HG03103 (cell line): ENCODE results near the gene HSP90AA1.
"Not testable (repeated sequence)": the region's sequence is repeated elsewhere in the genome, so short reads cannot be mapped to it uniquely, and the experiment has no call there.

Source experiments
- ATAC-seq: cut with Tn5 transposase; IDR thresholded peaks from one replicate; pipeline ENCODE4 v1.9.1; 2021; ENCODE audit warnings: low read depth; ENCODE audit not compliant: unreplicated experiment

The HSP90AA1 gene

GRCh38 chr14:102086972-102087761 is at the start of gene HSP90AA1:
HSP90AA1 (minus strand) TSS chr14:102087044; CDS start chr14:102086378, 666 bp downstream.
- ATAC-seq, result peak; percentile 55

DNA sequence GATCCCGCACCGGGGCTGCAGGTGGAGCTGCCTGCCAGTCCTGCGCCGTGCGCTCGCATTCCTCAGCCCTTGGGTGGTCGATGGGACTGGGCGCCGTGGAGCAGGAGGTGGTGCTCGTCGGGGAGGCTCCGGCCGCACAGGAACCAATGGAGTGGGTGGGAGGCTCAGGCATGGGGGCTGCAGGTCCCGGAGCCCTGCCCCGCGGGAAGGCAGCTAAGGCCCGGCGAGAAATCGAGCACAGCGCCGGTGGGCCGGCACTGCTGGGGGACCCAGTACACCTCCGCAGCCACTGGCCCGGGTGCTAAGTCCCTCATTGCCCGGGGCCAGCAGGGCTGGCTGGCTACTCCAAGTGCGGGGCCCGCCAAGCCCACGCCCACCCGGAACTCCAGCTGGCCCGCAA is 48.6 kb upstream of the HSP90AA1 start:
- not testable (repeated sequence) for ATAC-seq

- ATAC-seq, result not testable (repeated sequence)
Measured at GRCh38 chr14:102134719-102135118, 47.9 kb upstream of the HSP90AA1 start.

- not testable (repeated sequence) for ATAC-seq
Measured at GRCh38 chr14:102134021-102134420, 47.2 kb upstream of the HSP90AA1 start.

DNA sequence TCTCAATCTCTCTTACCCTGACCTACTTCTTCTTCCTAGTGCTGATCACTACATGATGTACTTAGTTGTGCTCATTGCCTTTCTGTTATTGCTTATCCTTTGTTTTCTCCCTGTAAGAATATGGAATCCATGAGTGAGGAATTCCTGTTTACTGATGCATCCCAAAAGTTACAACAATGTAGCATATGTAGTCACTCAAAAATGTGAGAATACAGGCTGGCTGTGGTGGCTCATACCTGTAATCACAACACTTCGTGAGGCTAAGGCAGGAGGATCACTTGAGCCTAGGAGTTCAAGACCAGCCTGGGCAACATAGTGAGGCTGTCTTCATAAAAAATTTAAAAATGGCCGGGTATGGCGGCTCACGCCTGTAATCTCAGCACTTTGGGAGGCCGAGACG is 44.9 kb upstream of the HSP90AA1 start:
- no peak for ATAC-seq

GRCh38 chr14:102126807-102127455 is 40.1 kb upstream of the HSP90AA1 start:
- ATAC-seq, result no peak

- no peak for ATAC-seq
Measured at GRCh38 chr14:102125546-102125945, 38.7 kb upstream of the HSP90AA1 start.

GRCh38 chr14:102124419-102124818 is 37.6 kb upstream of the HSP90AA1 start:
- no peak for ATAC-seq

DNA sequence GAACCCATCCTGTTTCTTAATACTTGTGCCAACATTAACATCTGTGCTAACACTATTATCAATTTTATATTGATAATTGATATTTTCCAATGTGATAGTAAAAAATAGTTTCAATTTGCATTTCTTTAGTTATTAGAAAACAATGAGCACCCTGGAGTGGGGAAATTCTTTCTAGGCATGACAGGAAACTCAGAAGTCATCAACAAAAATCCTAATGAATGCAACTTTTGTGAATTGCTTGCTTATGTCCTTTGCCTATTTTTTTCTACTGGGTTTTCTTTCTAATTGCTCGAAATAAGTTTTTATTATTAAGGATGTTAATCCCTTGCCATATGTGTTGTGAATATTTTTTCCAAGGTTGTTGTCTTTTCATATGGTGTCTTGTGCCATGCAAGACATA is 34.7 kb upstream of the HSP90AA1 start:
- no peak for ATAC-seq

DNA sequence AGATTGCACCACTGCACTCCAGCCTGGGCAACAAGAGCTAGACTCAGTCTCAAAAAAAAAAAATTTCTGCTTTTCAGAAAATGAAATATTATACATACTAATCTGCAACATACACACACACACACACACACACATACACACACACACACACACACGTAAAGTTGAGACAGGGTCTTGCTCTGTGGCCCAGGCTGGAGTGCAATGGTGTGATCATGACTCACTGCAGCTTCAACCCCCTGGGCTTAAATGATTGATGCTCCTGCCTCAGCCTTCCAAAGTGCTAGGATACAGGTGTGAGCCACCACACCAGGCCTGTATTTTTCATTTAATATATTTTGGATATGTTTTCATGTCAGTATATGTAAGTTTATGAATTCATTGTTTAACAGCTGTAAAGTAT is 34.0 kb upstream of the HSP90AA1 start:
- ATAC-seq, result no peak

- ATAC-seq, result no peak
Measured at GRCh38 chr14:102117852-102118251, 31.0 kb upstream of the HSP90AA1 start.

DNA sequence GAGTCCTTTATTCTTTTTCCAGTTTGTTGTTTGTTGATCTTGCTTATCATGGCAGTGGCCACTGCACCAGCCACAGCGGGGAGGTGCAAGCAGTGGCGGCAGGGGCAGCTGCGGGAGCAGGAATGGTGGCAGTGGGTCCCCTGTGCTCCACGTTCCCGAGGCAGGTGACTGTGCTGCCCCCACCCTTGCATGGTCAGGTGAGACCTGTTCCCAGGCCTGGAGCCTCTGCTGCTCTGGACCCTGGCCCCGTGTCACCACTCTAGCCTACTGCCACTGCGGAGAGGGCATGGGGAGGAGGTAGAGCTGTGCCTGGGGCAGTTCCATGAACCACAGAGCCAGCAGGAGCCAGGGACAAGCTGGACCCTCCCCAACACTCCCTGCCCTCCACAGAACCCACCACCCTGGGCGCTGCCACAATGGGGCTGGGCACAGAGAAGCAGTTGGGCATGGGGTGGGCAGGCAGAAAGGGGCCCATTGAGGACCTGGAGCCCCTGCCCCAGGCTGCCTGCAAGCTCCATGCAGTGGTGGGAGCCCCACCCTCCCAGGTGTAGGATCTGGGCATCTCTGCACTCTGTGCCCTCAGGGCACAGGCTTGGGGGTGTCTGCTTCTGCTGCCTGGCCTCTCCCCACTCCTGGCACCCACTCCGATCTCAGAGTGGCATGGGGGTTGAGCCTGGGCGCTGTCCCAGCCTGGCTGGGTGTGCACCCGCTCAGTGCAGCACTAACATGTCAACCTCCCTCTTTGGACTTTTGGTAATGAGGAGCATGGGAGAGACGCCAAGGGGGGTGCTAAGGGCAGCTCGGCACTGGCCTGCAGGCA is 29.7 kb upstream of the HSP90AA1 start:
- ATAC-seq, result no peak

DNA sequence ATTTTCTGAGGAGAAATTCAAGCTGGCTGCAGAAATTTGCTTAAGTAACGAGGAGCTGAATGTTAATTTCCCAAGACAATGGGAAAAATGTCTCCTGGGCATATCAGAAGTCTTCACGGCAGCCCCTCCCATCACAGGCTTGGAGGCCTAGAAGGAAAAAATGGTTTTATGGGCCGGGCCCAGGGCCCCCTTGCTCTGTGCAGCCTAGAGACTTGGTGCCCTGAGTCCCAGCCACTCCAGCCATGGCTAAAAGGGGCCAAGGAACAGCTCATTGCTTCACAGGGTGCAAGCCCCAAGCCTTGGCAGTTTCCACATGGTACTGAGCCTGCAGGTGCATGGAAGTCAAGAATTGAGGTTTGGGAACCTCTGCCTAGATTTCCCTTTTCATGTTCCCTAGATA is 24.3 kb upstream of the HSP90AA1 start:
- no peak for ATAC-seq

GRCh38 chr14:102109332-102109731 is 22.5 kb upstream of the HSP90AA1 start:
- not testable (repeated sequence) for ATAC-seq

DNA sequence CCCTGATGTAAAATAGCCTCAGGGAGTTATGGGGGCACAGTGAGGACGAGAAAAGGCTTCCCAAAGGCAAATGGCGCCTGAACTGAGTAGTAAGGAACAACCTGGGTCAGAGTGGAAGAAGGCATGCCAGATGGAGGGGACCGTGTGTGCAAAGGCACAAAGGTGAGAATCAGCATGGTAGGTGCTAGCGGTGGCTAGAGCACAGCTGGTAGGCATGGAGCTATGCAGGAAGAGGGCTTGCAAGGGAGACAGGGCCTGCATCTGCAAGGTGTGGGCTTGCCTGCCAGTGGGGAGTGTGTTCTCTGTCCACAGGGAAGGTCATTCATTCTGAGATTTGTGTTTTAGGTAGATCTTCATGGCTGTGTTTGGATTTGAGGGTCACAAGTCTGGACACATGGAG is 18.5 kb upstream of the HSP90AA1 start:
- ATAC-seq, result no peak

- ATAC-seq, result peak; percentile 69
Measured at GRCh38 chr14:102103062-102103695, 16.3 kb upstream of the HSP90AA1 start.

GRCh38 chr14:102097441-102098135 is 10.7 kb upstream of the HSP90AA1 start:
- ATAC-seq, result no peak

DNA sequence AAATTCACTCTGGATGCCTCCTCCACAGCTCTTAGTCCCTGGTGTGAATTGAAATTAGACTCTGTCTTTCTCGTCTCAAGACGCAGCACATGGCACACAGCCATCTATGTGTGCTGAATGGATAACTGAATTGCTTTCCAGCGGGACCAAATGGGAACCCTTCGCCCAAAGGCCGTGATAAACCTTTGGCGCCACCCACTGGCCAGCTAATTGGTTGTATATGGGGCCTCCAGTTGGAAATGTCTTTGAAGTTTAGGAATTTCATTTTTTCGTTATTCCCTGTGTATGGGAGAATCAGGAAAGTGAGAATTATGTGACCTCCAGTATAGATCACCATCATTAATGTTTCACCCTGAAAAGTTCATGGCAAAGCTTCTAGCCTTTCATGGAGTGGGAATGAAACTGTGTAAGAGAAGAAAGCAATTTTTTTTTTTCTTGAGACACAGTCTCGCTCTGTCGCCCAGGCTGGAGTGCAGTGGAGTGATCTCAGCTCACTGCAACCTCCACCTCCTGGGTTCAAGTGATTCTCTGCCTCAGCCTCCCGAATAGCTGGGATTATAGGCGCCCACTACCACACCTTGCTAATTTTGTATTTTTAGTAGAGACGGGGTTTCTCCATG is 9.8 kb upstream of the HSP90AA1 start:
- no peak for ATAC-seq

GRCh38 chr14:102095871-102096568 is 9.2 kb upstream of the HSP90AA1 start:
- no peak for ATAC-seq
